PFSK-1 (cell line): ENCODE results near the gene SRGN.

Source experiments
- POLR2AphosphoS5 ChIP-seq: IDR thresholded peaks from 2 replicates; pipeline ENCODE4 v1.6.1; 2012; ENCODE audit warnings: low read depth, mild to moderate bottlenecking, control low read depth, low read length, moderate library complexity
- SIN3A ChIP-seq: IDR thresholded peaks from 2 replicates; pipeline ENCODE4 v1.6.1; 2012; ENCODE audit warnings: mild to moderate bottlenecking, low read length, moderate library complexity, borderline replicate concordance; ENCODE audit not compliant: insufficient read depth
- TAF1 ChIP-seq: IDR thresholded peaks from 2 replicates; pipeline ENCODE4 v1.6.1; 2012; ENCODE audit warnings: low read length, control low read depth, borderline replicate concordance; ENCODE audit not compliant: insufficient read depth

GRCh38 chr10:69107176-69107490, 19.2 kb downstream of the SRGN start:
- TF ChIP-seq TAF1, result no peak
- TF ChIP-seq POLR2AphosphoS5, result no peak
- no peak for TF ChIP-seq SIN3A
